Neutrophil (primary cell): ENCODE measurements around the gene RNF7.

Source experiments
- H3K27ac ChIP-seq: fragments of 200-600 bp; sonication (generic); 2 replicates; pipeline ENCODE4 v1.5.1; 2016; ENCODE audit warnings: mild to moderate bottlenecking, moderate library complexity
- H3K27me3 ChIP-seq: fragments of 200-600 bp; sonication (generic); 2 replicates; pipeline ENCODE4 v1.6.0; 2016; ENCODE audit warnings: mild to moderate bottlenecking
- H3K36me3 ChIP-seq: fragments of 200-600 bp; sonication (generic); 2 replicates; pipeline ENCODE4 v1.5.1; 2017
- H3K4me1 ChIP-seq, 2 experiments: fragments of 200-600 bp in 1 of 2; sonication (generic) in 1 of 2; 1 replicate in 1 of 2; 2 replicates in 1 of 2; pipeline versions ENCODE4 v1.5.1 to v1.6.1; 2013 to 2016; ENCODE audit warnings: low read depth in 1 of 2, low read length in 1 of 2, mild to moderate bottlenecking in 1 of 2, moderate library complexity in 1 of 2; ENCODE audit not compliant: control insufficient read depth in 1 of 2, insufficient read depth in 1 of 2
- H3K4me3 ChIP-seq, 2 experiments: fragments of 200-600 bp in 1 of 2; sonication (generic) in 1 of 2; 1 replicate in 1 of 2; 2 replicates in 1 of 2; pipeline ENCODE4 v1.5.1; 2013 to 2016; ENCODE audit warnings: low read depth in 1 of 2, low read length in 1 of 2, mild to moderate bottlenecking in 1 of 2, moderate library complexity in 1 of 2
- H3K9me3 ChIP-seq: fragments of 200-600 bp; sonication (generic); 2 replicates; pipeline ENCODE4 v1.5.1; 2016
- CTCF ChIP-seq: fragments of 200-600 bp; sonication (generic); IDR thresholded peaks from 2 replicates; pipeline ENCODE4 v1.5.1; 2016; ENCODE audit warnings: antibody characterized with exemption

The RNF7 gene

GRCh38 chr3:141707741-141708203 is 30.3 kb upstream of the RNF7 start:
- Histone ChIP-seq H3K27ac (no peak overlapping the region), H3K9me3 (no peaks in the 10 kb centered on the region), H3K27me3 (no peaks in the 10 kb centered on the region), H3K4me3 (no peak overlapping the region), H3K36me3 (no peaks in the 10 kb centered on the region), H3K4me1 (peaks cover 4 to 5% of the 10 kb centered on the region in 2 experiments)
- no peak for TF ChIP-seq CTCF

GRCh38 chr3:141708367-141708766 is 29.7 kb upstream of the RNF7 start:
- Histone ChIP-seq H3K27ac (no peak overlapping the region), H3K4me3 (no peak overlapping the region), H3K4me1 (peaks cover 4 to 5% of the 10 kb centered on the region in 2 experiments), H3K36me3 (no peaks in the 10 kb centered on the region), H3K27me3 (no peaks in the 10 kb centered on the region), H3K9me3 (no peaks in the 10 kb centered on the region)
- TF ChIP-seq CTCF: no peak

GRCh38 chr3:141709126-141709770 is 28.9 kb upstream of the RNF7 start:
- Histone ChIP-seq H3K4me1 (peaks cover 4 to 5% of the 10 kb centered on the region in 2 experiments), H3K4me3 (no peak overlapping the region), H3K27ac (no peak overlapping the region), H3K9me3 (no peaks in the 10 kb centered on the region), H3K27me3 (no peaks in the 10 kb centered on the region), H3K36me3 (no peaks in the 10 kb centered on the region)
- no peak for TF ChIP-seq CTCF

GRCh38 chr3:141710121-141710520 is 28.0 kb upstream of the RNF7 start:
- no peaks in the 10 kb centered on the region for H3K9me3 ChIP-seq
- H3K36me3 ChIP-seq: no peaks in the 10 kb centered on the region
- no peaks in the 10 kb centered on the region for H3K27me3 ChIP-seq
- H3K4me3 ChIP-seq: no peak overlapping the region
- H3K4me1 ChIP-seq: peaks cover 4 to 5% of the 10 kb centered on the region in 2 experiments
- no peak overlapping the region for H3K27ac ChIP-seq
- TF ChIP-seq CTCF: no peak

GRCh38 chr3:141710888-141711616 is 27.0 kb upstream of the RNF7 start:
- Histone ChIP-seq H3K4me1 (peaks cover 4 to 5% of the 10 kb centered on the region in 2 experiments), H3K27me3 (no peaks in the 10 kb centered on the region), H3K9me3 (no peaks in the 10 kb centered on the region), H3K4me3 (no peak overlapping the region), H3K36me3 (no peaks in the 10 kb centered on the region), H3K27ac (no peak overlapping the region)
- no peak for TF ChIP-seq CTCF
